ENCODE results near the gene MICALL1.

Gene MICALL1

GRCh38 chr22:37896181-37896592, 9.9 kb upstream of the MICALL1 start:
- no peak for FAIRE-seq
- no peak for DNase-seq (ENCODE audit: insufficient read length, low spot score)
- TF ChIP-seq CTCF (IDR thresholded peaks at IDR 0.05; ENCODE audit: insufficient read depth, missing control alignments), result no peak

- DNase-seq (ENCODE audit: insufficient read length, low spot score) (no peak), FAIRE-seq (no peak)
- TF ChIP-seq CTCF (IDR thresholded peaks at IDR 0.05; ENCODE audit: insufficient read depth, missing control alignments), result no peak
Measured at GRCh38 chr22:37896939-37897338, 9.2 kb upstream of the MICALL1 start.

GRCh38 chr22:37897807-37898206, 8.3 kb upstream of the MICALL1 start:
- DNase-seq (ENCODE audit: insufficient read length, low spot score), result no peak
- no peak for TF ChIP-seq CTCF (IDR thresholded peaks at IDR 0.05; ENCODE audit: insufficient read depth, missing control alignments)
- FAIRE-seq, result no peak

GRCh38 chr22:37898441-37899181, 7.5 kb upstream of the MICALL1 start:
- DNase-seq (ENCODE audit: insufficient read length, low spot score), result no peak
- TF ChIP-seq CTCF (IDR thresholded peaks at IDR 0.05; ENCODE audit: insufficient read depth, missing control alignments), result no peak
- FAIRE-seq, result no peak

- TF ChIP-seq CTCF (IDR thresholded peaks at IDR 0.05; ENCODE audit: insufficient read depth, missing control alignments), result no peak
- DNase-seq (ENCODE audit: insufficient read length, low spot score), result no peak
- no peak for FAIRE-seq
Measured at GRCh38 chr22:37904572-37905533, 1.2 kb upstream of the MICALL1 start.

- no peak for DNase-seq (ENCODE audit: insufficient read length, low spot score)
- no peak for TF ChIP-seq CTCF (IDR thresholded peaks at IDR 0.05; ENCODE audit: insufficient read depth, missing control alignments)
- FAIRE-seq, result no peak
Measured at GRCh38 chr22:37906364-37907008, 389 bp downstream of the MICALL1 start.

All from D721Med (cell line).